Superior temporal gyrus (tissue), 1 donor: ENCODE measurements around the gene DHX30.

Experiments
- DNase-seq: peaks from one replicate; pipeline ENCODE4 v3.0.0-alpha.2; 2016; ENCODE audit errors: extremely low spot score

Gene DHX30

DNA sequence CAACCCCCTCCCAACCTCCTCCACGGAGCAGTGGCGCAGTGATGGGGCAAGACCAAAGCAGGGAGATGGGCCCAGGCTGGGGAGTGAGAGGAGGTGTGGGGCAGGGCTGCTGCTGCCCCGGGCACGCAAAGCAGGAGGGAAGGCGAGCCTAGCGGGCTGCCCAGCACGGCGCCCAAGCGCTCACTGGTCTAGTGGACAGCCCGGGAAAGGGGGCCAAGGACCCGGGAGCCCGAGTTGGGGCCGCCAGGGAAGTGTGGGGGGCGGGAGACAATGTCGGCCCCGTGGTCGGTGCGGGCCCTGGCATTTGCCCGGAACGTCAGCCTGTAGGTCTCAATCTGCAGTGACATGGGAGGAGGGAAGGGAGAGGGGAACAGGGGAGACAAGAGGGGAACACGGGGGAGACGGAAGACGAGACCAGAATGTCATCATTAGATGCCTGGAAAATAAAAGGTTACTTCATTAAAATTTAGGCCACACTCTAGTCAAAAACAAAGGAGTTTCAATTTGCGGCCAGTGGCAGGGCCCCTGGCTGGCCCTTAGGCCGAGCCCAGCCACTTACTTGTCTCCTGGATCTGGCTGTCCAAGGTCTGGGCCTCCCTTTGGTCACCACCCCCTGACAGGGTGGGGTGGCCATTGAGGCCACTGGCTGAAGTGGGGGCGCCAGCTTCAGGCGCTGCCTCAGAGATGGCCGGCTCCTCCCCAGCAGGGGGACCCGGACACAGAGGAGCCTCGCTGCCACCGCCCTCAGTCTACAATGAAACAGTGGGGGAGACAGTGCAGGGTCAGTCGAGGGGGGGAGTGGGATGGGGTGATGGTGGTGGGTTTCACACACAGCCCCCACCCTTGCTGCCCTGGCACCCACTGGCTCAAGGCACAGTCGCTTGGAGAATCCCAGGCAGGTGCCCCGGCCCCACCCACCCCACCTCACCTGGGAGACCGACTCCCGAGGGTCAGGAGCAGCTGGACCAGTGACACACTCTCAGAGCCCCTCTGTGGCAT, 50.0 kb downstream of the DHX30 start:
- no peak for DNase-seq

DNA sequence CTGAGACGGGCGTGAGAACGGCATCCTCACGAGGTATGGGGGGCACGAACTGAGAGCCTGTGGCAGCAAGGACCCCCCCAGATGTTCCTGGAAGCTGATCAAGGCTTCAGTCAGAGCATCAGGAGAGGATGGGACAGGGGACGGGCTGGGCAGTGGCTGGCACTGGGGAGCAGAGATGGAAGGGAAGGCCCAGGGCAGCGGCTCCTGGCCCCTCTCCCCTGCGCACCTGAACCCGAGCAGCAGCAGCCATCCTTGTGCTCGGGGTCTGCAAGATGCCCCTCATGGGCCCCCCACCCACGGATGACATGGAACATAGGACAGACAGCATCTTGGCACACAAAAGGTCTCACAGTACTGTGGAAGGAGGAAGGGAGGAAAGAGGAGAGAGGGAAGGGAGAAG, 51.3 kb downstream of the DHX30 start:
- no peak for DNase-seq

DNA sequence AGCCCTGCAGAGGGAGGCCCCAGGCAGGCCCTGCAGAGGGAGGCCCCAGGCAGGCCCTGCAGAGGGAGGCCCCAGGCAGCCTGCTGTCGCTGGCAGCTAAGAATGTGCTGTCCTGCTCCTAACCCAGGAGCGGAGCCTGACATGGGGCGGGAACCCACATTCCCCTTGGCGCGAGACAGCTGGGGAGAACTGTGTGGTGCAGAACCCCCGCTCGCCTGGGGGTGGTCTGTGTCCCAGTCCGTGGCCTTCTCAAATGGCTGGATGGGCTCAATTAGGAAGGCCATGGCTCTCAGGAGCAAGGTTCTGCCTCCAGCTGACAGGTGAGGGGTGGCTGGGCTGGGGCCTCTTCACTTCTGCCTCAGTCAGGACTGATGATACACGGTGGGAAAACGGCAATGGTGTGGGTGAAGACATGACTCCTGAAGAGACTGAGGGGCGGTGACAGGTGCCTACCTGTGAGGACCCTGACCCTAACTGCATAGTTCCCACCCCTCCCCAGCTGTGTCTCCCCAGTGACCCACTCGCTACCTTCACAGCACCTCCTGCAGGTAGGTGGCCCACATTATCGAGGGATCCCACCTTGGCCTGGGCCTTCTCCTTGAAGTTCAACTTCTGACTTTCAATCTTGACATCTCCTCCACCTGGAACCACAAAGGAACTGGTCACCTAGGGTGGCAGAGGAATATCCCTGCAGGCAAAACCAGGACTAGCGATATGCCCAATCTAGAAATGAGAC, 52.0 kb downstream of the DHX30 start:
- DNase-seq = no peak

DNA sequence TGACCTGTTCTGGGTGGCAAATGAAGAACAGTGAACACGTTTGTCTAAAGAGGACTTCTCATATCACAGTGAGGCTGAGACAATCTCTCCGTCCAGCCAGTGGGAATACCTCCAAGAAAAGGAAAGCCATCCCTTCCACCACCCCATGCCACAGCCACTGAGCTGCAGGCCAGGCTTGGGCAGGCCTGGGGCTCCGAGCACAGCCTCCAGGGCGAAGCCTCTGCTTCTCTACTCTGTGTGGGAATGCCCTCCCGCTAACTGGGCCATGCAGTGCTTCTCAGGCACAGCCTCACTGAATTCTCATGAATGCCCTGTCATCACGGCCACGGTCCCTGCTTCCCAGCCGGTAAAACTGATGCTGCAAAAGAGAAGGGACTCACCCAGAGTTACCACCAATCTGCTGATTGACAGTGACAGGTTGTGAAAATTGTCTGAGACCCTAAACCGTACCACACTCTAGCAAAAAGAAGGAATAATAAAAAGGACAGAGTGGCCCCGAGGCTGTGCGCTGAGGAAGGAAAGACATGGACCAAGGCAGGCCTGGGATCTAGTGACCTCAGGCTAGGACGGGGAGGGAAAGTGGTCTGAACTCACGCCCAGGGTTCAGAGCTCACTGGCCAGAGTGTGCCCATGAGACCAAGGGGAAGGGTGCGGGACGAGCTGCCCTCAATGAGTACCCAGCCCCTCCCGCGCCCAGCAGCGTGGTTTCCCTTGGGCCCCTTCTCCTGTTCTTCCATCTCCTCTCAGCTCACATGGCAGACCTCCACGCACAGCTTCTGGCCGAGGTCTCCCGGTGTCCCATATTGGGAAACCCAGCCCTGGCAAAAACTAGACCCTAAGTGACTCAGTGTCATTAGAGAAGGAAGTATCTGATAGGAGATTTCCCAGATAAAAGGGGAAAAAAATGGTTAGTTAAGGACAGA, 52.8 kb downstream of the DHX30 start:
- DNase-seq = no peak

DNA sequence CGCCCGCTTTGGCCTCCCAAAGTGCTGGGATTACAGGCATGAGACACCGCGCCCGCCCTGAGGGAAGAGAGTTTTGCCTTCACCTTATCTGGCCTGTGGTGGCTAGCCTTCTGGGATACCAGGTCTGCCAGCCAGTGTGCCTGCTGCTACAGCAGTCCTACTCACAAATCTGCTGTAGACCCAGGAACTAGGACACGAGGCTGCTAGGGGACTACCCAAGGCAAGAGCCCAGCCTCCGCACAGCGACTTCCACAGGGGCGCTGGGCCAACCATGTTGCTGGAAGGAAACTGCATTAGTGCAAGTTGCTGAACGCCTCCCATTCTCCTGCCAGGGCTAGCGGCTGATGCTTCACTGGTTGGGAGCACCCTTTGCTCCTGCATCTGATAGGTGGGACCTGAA, 53.7 kb downstream of the DHX30 start:
- DNase-seq = peak; percentile 33

DNA sequence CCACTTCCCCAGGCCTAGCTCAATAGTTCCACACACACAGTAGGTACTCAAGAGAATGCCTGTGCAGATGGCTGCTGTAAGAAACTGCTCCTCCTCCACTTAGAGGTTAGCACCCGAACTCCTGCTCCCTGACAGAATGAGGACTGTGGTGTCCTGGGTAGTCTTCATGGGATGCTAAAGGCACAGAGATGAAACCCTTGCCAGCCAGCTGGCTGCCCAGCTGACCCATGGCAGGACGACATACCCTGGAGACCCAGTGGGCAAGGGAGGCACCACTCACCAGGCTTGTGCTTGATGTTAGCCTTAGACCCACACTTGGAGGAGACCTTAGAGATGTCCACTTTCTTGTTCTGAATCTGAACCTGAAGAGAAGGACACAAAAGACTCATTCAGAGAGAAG, 54.2 kb downstream of the DHX30 start:
- DNase-seq = no peak

DNA sequence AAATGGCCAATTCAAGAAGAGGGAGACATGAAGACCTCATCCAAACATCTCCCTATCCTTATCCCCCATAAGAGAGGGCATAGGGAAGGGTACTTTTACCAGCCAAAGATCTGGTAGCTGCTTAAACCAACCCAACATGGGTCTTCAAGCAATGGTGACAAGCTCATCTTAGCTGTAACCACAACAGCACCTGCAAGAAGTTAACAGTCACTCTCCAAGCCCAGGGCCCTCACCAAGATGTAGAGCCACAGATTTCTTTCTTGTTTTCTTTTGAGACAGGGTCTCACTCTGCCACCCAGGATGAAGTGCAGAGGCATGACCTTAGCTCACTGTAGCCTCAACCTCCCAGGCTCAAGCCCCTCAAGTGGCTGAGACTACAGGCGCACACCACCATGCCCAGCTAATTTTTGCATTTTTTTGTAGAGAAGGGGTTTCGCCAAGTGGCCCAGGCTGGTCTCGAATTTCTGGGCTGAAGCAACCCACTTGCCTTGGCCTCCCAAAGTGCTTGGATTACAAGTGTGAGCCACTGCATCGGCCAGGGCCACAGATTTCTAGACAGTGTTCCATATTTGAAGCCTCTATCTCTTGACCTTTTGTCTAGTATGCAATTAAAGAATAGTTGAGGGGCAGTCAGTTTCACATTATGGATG, 57.1 kb downstream of the DHX30 start:
- no peak for DNase-seq

DNA sequence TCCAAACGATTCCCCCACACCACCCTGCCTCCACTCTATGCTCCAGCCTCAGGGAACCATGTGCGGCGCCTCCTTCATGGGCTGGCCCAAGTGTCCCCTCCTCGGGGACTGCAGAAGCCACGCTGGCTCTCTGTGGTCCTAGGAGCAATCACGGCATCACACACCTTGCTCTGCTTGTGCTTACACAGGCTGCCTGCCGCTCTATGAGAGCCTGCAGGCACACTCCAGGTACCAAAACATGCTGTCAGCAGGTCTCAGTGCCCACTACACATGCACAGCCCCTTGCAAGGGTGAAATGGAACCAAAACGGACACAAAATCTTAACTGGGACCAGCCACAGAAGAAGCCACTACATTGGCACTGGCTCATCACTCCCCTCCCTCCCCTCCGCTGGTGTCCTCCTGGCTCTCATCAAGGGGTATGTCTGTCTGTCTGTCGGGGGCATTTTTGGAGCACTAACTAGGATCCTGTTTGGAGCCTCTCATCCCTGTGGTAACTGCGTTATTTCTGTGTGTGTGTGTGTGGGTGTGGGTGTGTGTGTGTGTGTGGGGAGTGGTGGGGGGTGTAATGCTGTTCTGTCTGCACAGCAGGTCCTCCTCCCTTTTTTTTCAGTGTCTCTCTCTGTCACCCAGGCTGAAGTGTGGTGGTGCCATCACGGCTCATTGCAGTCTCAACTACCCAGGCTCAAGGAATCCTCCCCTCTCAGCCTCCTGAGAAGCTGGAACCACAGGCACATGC, 60.6 kb downstream of the DHX30 start:
- DNase-seq = no peak

DNA sequence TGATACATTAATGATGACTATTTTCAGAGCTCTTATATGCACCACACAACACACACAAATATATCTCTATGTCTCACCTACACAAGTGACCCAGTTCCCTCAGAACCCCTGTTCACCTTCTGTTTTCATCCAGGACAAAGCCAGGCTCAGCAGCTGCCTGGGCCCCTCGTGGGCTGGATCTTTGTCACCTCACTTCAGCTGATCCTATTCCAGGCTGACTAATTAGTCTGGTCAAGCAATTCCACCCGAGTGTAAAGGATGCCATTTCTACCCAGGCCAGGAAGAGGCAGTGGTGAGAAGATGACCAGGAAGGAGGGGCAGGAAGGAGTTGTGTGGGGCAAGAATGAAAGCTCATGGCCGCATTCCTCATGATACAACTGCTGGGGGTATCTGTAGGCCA, 62.3 kb downstream of the DHX30 start:
- no peak for DNase-seq

DNA sequence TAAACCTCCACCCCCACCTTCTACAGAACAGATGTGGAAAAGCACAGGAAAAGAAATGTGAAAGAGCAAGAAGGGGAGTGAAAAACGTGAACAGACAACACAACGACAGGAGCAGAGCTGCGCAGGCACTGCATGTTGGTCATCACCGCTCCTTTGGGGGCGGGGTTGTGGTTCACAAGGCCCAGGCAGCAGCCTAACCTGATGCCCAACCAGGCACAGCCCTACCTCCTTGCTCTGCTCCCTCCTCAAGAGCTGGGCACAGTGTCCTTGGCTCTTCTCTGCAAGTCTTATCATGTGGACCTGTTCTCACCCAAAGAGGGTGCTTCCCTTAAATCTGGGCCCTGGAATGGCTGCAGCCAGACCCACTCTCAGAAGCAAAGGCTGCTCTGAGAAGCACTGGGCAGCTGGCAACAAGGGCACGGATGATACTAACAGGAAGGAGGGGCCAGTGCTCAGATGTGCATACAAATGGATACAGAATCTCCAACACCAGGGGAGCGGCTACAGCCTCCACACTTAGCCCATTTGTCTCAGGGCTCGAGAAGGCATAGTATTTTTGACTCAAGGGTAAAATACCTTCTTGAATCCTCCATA, 64.6 kb downstream of the DHX30 start:
- peak; percentile 37 for DNase-seq

DNA sequence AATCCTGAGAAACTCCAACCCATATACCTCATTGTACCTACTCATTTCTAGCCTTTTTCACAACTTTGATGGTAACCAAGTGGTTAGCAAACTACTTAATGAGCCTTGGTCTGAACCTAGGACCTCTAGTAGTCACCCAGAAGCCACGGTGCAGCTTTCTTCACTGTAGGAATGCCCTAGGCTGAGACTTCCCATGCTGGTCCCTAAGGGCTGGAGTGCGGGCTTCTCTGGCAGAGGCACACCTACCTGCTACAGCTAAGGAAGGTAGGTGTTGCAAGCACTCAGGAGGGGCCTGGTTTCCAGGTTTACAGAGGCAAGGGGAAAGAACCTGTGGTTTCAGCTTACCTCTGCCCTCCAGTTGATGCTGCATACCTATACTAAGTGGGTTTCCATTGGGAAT, 65.4 kb downstream of the DHX30 start:
- no peak for DNase-seq

DNA sequence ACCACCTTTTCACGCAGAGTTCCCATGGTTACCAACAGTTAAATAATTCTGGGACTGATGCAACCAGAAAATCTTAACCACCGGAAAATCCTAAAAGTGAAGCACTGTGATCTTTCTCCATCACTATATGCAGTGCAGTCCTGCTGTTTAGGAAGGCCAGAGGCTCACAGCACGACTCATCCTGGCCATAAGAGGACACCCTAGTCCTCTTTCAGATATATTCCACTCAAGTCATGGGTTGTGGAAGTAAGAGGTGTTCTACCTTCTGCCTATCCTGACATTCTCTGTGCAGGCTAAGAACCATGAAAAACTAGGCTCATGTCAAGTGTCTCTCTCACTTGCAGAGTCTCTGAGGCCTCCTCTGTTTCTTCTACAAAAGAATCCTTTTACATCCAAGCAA, 67.2 kb downstream of the DHX30 start:
- DNase-seq = no peak

DNA sequence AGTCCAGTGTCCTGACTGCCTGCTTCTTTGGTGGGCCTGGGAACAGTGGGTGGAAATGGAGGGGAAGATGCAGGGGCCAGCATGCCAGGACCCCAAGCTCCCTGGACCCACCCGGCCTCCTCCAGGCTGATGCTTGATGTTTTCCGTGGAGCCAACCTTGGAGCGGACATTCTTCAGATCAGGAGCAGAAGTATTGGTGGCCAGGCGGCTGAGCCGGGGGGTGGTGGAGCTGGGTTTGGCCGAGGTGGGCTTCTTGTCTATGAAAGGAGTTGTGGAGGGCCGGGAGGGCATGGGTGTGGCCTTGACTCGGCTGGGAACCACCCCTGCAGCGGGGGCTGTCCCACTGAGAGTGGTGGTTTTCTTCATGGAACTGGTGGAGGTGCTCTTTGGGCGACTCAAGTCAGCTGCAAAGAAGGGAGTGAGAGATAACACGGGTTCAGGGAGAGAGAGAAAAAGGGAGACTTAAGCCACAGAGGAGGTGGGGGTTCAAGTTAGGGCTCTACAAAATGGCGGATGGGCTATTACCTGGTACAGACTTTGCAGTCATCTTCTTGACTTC, 67.8 kb downstream of the DHX30 start:
- DNase-seq = no peak

DNA sequence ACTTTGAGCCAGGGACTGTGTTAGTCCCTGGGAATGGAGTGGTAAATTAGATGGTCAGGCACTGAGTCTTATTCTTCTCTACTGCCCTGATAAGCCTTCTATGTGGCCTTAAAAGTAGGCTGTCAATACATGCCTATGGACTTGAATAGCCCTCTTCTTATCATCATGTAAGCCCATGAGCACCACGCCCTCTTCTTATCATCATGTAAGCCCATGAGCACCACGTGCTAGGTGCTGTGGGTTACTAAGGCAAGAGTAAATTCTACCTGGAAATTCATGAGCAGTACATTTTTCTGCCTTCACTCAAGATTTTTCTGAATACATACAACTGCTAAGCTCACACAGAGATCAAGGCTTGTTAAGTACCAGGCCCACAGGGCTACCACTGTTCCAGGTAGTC, 68.5 kb downstream of the DHX30 start:
- no peak for DNase-seq

DNA sequence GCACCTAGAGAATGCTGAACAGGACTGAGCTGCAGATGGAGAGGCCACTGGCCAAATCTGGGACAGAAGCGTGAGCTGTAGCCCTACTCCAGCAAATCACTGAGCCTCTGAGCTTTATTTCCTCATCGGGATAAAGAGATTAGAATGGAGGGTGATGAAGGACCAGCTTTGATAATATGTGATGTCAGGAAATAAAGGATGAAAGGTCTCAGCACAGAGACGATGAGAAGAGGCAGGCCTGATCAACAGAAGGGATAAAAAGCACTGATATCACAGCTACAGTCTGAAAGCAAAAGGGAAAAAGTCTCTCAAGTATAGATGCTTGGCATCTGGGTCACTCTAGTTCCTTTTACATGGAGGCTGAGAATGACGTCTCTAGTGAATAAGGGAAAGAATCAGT, 70.0 kb downstream of the DHX30 start:
- no peak for DNase-seq

DNA sequence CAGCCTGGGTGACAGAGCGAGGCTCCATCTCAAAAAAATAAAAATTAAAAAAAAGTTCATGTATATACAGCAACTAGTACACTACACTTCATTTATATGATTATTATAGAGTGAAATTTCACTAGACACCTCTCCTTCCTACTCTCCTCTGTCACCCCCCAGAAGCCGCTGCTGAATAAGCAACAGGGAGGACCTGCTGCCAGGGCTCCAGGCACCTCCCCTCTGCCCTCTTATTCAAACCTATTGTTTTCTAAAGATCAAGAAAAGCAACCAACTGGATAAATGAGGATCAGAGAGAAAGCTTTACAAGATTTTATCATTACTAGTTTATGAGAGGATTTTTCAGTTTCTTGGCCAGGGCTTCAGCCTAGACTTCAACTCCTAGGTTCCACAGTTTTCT, 71.5 kb downstream of the DHX30 start:
- DNase-seq = no peak

DNA sequence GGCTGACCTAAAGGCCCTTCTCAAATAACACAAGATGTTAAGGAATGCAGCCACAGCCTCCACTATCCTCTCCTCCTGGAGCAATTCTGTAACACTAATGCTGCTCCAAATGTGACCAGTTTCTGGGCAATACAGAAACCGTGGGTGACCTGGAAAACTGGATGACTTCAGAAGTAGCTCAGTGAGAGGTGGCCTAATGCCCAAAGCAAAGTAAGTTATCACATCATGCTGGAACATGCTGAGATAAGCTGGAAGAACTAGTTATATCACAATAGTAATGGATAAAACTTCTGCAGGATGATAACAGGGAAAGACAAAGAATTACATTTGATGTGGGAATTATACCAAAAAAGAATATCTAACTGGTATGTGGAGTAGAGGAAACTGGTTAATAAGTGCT, 72.0 kb downstream of the DHX30 start:
- no peak for DNase-seq

DNA sequence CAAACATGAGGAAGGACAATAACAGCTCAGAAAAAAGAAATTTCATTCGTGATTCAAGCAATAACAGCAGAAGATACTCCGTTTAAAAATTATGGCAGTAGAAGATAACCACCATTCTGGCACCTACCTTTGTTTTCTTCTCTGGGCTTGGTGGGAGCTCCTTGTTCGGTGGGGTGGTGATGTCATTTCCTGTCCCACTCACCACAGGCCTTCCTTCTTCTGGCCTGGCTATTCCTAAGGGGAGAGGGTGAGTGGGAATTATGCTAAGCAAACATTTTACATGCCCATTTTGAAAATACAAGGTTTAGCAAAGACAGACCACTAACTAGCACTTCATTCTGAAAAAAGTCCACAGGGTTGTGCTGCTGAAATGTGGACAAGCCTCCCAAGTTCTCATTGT, 74.4 kb downstream of the DHX30 start:
- no peak for DNase-seq

DNA sequence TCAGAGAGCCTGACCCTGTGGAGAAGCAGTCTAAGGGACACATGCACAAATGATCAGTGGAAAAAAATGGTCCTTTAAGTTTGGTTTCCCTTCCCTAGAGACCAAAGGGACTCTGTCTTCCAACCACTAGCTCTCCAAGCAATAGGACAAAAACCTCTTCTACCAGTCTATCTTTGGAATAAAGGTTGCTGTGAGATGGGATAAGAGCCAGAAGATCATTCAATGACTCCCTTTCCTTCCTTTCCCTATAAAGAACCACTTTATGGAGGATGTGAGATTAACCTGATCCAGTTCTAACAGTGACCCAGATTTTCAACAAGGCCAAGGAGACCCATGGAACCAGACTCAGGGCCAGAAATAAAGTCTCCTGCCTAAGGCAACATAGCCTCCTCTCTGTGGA, 74.8 kb downstream of the DHX30 start:
- DNase-seq = no peak

DNA sequence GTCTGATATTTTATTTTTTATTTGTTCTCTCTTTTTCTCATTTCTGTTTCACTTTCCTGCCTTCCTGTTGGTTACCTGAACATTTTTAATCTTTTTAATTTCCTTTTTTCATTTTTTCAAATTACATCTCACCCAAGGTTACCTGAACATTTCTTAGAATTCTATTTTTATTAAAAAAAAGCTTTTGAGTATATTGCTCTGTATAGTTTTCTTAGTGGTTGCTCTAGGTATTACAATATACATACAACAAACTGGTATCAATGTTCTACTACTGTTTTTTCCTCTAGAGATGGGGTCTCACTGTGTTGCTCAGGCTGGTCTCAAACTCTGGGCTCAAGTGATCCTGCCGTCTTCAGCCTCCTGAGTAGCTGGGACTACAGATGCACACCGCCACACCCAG, 79.4 kb downstream of the DHX30 start:
- DNase-seq = no peak
